ENCODE measurements around the gene BAAT. TPM values are rescaled to one million over a fixed set of nuclear protein-coding genes. Genes with fewer than 3 reads are reported as not detected.

BAAT gene
- polyA plus RNA-seq, 1 donor (not counting 4 experiments of a cell fraction or from before 2014, with no cell fraction given): 0.14 TPM

DNA sequence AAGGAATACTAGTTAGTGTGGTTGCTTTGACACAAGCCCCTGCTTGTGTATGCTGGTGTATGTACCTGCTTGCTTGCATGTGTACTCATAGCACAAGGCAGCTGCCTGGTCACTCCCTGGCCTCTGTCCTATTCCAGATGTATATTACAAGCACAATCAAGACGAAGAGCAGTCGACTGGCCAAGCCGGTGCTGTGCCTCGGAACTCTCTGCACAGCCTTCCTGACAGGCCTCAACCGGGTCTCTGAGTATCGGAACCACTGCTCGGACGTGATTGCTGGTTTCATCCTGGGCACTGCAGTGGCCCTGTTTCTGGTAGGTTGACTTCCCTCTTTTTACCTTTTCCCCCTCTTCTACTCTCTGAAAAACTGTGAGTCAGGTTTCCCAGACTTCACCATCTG is 72.1 kb downstream of the BAAT start:
- no peaks in the 10 kb centered on the region for H3K79me2 ChIP-seq (ENCODE audit: control insufficient read depth, insufficient read depth, low read length)
- no peak overlapping the region for H3K9ac ChIP-seq (ENCODE audit: control insufficient read depth, extremely low read depth, insufficient read depth, low read length)
- no peaks in the 10 kb centered on the region for H4K20me1 ChIP-seq (ENCODE audit: control insufficient read depth, extremely low read depth, insufficient read depth, low read length)
- no peak overlapping the region for H3K4me2 ChIP-seq (ENCODE audit: control insufficient read depth, extremely low read depth, insufficient read depth, low read depth, low read length)
- H3K4me1 ChIP-seq (ENCODE audit: control insufficient read depth, extremely low read depth, insufficient read depth, low read length): peaks cover 7% of the 10 kb centered on the region
- no peak overlapping the region for H2AFZ ChIP-seq (ENCODE audit: control insufficient read depth, low read length)
- H3K9me1 ChIP-seq (ENCODE audit: control insufficient read depth, extremely low read depth, insufficient read depth, low read length): no peaks in the 10 kb centered on the region
- H3K27ac ChIP-seq (ENCODE audit: control insufficient read depth, insufficient read depth, low read length): no peak overlapping the region
- H3K27me3 ChIP-seq (ENCODE audit: control insufficient read depth, extremely low read depth, insufficient read depth, low read length): no peaks in the 10 kb centered on the region
- H3K4me3 ChIP-seq (ENCODE audit: control insufficient read depth in 2 of 3, extremely low read depth in 1 of 3, insufficient read depth in 2 of 3, low read depth in 1 of 3, low read length in 3 of 3): no peak overlapping the region
- TF ChIP-seq CTCF (optimal IDR thresholded peaks at IDR 0.05 in 1 of 3, IDR thresholded peaks at IDR 0.05 in 1 of 3, conservative IDR thresholded peaks at IDR 0.05 in 1 of 3; ENCODE audit: extremely low read depth in 1 of 3, insufficient read depth in 2 of 3, low read length in 3 of 3) (no peak), EZH2 (IDR thresholded peaks at IDR 0.05; ENCODE audit: low read length) (no peak)
- no peaks in the 10 kb centered on the region for H3K9me3 ChIP-seq (ENCODE audit: control insufficient read depth, low read depth, low read length)
- DNase-seq (ENCODE audit: low read depth, low spot score) (no peak), FAIRE-seq (no peak)
- dilution Hi-C loops (cut with MboI; ENCODE audit: extremely low pct_ligation_motif_present, low sequenced_read_pairs): no loop called here
- H3K36me3 ChIP-seq (ENCODE audit: control insufficient read depth in 2 of 2, extremely low read depth in 1 of 2, insufficient read depth in 2 of 2, low read length in 2 of 2): no peaks in the 10 kb centered on the region

GRCh38 chr9:101311758-101312420 is 72.9 kb downstream of the BAAT start:
- H3K79me2 ChIP-seq (ENCODE audit: control insufficient read depth, insufficient read depth, low read length): no peaks in the 10 kb centered on the region
- no peak overlapping the region for H3K9ac ChIP-seq (ENCODE audit: control insufficient read depth, extremely low read depth, insufficient read depth, low read length)
- H3K4me3 ChIP-seq (ENCODE audit: control insufficient read depth in 2 of 3, extremely low read depth in 1 of 3, insufficient read depth in 2 of 3, low read depth in 1 of 3, low read length in 3 of 3): no peak overlapping the region
- no peak overlapping the region for H3K4me2 ChIP-seq (ENCODE audit: control insufficient read depth, extremely low read depth, insufficient read depth, low read depth, low read length)
- H3K27me3 ChIP-seq (ENCODE audit: control insufficient read depth, extremely low read depth, insufficient read depth, low read length): no peaks in the 10 kb centered on the region
- peaks cover 15% of the 10 kb centered on the region for H3K4me1 ChIP-seq (ENCODE audit: control insufficient read depth, extremely low read depth, insufficient read depth, low read length)
- H3K36me3 ChIP-seq (ENCODE audit: control insufficient read depth in 2 of 2, extremely low read depth in 1 of 2, insufficient read depth in 2 of 2, low read length in 2 of 2): no peaks in the 10 kb centered on the region
- DNase-seq (ENCODE audit: low read depth, low spot score): peak; percentile 33
- H3K9me3 ChIP-seq (ENCODE audit: control insufficient read depth, low read depth, low read length): no peaks in the 10 kb centered on the region
- no peaks in the 10 kb centered on the region for H3K9me1 ChIP-seq (ENCODE audit: control insufficient read depth, extremely low read depth, insufficient read depth, low read length)
- dilution Hi-C loops (cut with MboI; ENCODE audit: extremely low pct_ligation_motif_present, low sequenced_read_pairs): no loop called here
- no peaks in the 10 kb centered on the region for H4K20me1 ChIP-seq (ENCODE audit: control insufficient read depth, extremely low read depth, insufficient read depth, low read length)
- H2AFZ ChIP-seq (ENCODE audit: control insufficient read depth, low read length): no peak overlapping the region
- FAIRE-seq: peak; percentile 74
- H3K27ac ChIP-seq (ENCODE audit: control insufficient read depth, insufficient read depth, low read length): no peak overlapping the region
- TF ChIP-seq EZH2 (IDR thresholded peaks at IDR 0.05; ENCODE audit: low read length): no peak
- TF ChIP-seq CTCF (optimal IDR thresholded peaks at IDR 0.05 in 1 of 3, IDR thresholded peaks at IDR 0.05 in 1 of 3, conservative IDR thresholded peaks at IDR 0.05 in 1 of 3; ENCODE audit: extremely low read depth in 1 of 3, insufficient read depth in 2 of 3, low read length in 3 of 3): peak in 2 of 3 experiments; percentile 32 to 60

Measured in keratinocyte (primary cell).